Heart left ventricle (tissue), 16 donors: ENCODE measurements around the gene TP53RK. TPM values are rescaled to one million over a fixed set of nuclear protein-coding genes. Genes with fewer than 3 reads are reported as not detected.
A peak's percentile ranks its signal among the peaks of the same experiment; 100 is the strongest.

Source experiments
- ATAC-seq, 4 donors: fragments of 200-7000 bp; cut with Tn5 transposase; one replicate each; pipeline ENCODE4 v1.9.1; 2020 to 2022; ENCODE audit warnings: moderate library complexity in 4 of 4, mild to moderate bottlenecking in 3 of 4, moderate number of reproducible peaks in 1 of 4
- DNase-seq, 5 donors: peaks; one replicate each; pipeline ENCODE4 v3.0.0-alpha.2; 2020
- H3K27ac ChIP-seq, 12 donors: fragments of 200-600 bp; sonication (generic) in 4 of 12; one replicate each; pipeline versions ENCODE4 v1.5.0 to v1.8.0; 2016 to 2022; ENCODE audit warnings: mild to moderate bottlenecking in 2 of 12
- H3K27me3 ChIP-seq, 9 donors: fragments of 200-600 bp; sonication (generic) in 2 of 9; one replicate each; pipeline versions ENCODE4 v1.5.1 to v1.8.0; 2016 to 2022; ENCODE audit warnings: mild to moderate bottlenecking in 3 of 9
- H3K36me3 ChIP-seq, 9 donors: fragments of 200-600 bp; sonication (generic) in 2 of 9; one replicate each; pipeline versions ENCODE4 v1.5.0 to v1.8.0; 2018 to 2022; ENCODE audit warnings: mild to moderate bottlenecking in 2 of 9
- H3K4me1 ChIP-seq, 12 donors: fragments of 200-600 bp; sonication (generic) in 4 of 12; one replicate each; pipeline versions ENCODE4 v1.5.0 to v1.8.0; 2016 to 2022; ENCODE audit warnings: mild to moderate bottlenecking in 3 of 12
- H3K4me3 ChIP-seq, 12 donors: fragments of 200-600 bp; sonication (generic) in 4 of 12; one replicate each; pipeline versions ENCODE4 v1.5.0 to v1.8.0; 2017 to 2022; ENCODE audit warnings: mild to moderate bottlenecking in 9 of 12, moderate library complexity in 4 of 12
- H3K9me3 ChIP-seq, 12 donors: fragments of 200-600 bp; sonication (generic) in 4 of 12; one replicate each; pipeline versions ENCODE4 v1.5.0 to v1.8.0; 2016 to 2022; ENCODE audit warnings: mild to moderate bottlenecking in 1 of 12
- POLR2A ChIP-seq, 2 donors: fragments of 450-650 bp; IDR thresholded peaks; one replicate each; pipeline ENCODE4 v1.6.1; 2017; ENCODE audit warnings: antibody characterized with exemption in 2 of 2, mild to moderate bottlenecking in 2 of 2, moderate library complexity in 2 of 2
- WGBS, 4 donors: extraction: QIAGEN DNeasy Blood & Tissue Kit in 2 of 4; methylation state at CpG; one replicate each; pipeline versions ENCODE4 v1.1.5 to v1.1.7; 2013 to 2018; 5-methylcytosine and 5-hydroxymethylcytosine counted together
- intact Hi-C, 10 donors: fragments of 100-400 bp; cut with DNase I; formaldehyde crosslinking; loops; one replicate each; pipeline versions ENCODE4 v1.11.1 to v1.14.2; 2022
- polyA plus RNA-seq, 2 donors: library from polyadenylated mRNA; stranded (reverse); fragments of 200-250 nt; gene quantifications; one replicate each; pipeline ENCODE4 v1.2.3, GENCODE V29; 2013
- total RNA-seq, 9 donors: library from RNA; depleted of rRNA in 2 of 9; stranded (reverse); fragments of >200 nt in 2 of 9; fragmentation: NEBNext Ultra II Directional in 3 of 9; extraction: Animal tissue kit (Norgen Biotek cat#: 25700) in 3 of 9; gene quantifications; one replicate each; pipeline versions ENCODE4 v1.1.0 to v1.2.4, GENCODE V29; 2016 to 2023
- TF ChIP-seq, protein P1 (sequence below), 12 donors: fragments of 200-600 bp; sonication (generic) in 4 of 12; IDR thresholded peaks; one replicate each; pipeline versions ENCODE4 v1.5.0 to v1.8.0; 2018 to 2022; ENCODE audit warnings: antibody characterized with exemption in 12 of 12, mild to moderate bottlenecking in 5 of 12
- donor health status: ischemic (EF 13 %, LVEDD 7.1; RV severe dilation, severe dysfunction).
- donor health status: healthy with polysubstance abuse.
- donor health status: DM: no; HTN: yes; CAD: no.
- donor health status: DM: no; HTN: no; CAD: no.
- donor health status: ischemic (EF 25% LVEDD 6.9; RV normal size, moderate dysfunction).
- donor health status: ischemic (EF 25% LVEDD 5.7; RV mildly dilated, moderate dysfunction).
- donor health status: healthy.
- donor health status: DM: yes; HTN: yes; CAD: no.
- donor health status: ischemic (EF 35%, LVEDD 5.7; RV mildly dilated, moderate dysfunction).
- donor health status: nonischemic (EF 11% LVEDD 7.7; RV severe dilation, severe dysfunction).
- donor health status: DM: yes; HTN: yes; CAD: no.
- donor health status: PGD.
- donor health status: ischemic (EF 29% LVEDD 5.4; RV normal size, mild dysfunction).
- donor health status: nonischemic (EF 23%, LVEDD 6.1; RV moderate dilation, normal function).

Gene TP53RK
- total and polyA plus RNA-seq, 11 donors, result 5.0 to 10.8 (median 7.9) TPM

- Histone ChIP-seq H3K9me3 (peaks cover 0 to 11% (median 1%) of the 10 kb centered on the region in 12 donors), H3K27ac (peak overlapping the region in 11 of 12 donors; percentile 29 to 78 (median 65)), H3K4me3 (peak overlapping the region; percentile 50 to 85 (median 71)), H3K4me1 (peaks cover 0 to 17% (median 5%) of the 10 kb centered on the region in 12 donors), H3K27me3 (peaks cover 0 to 16% (median 0%) of the 10 kb centered on the region in 9 donors), H3K36me3 (no peaks in the 10 kb centered on the region)
- TF ChIP-seq, protein P1, sequence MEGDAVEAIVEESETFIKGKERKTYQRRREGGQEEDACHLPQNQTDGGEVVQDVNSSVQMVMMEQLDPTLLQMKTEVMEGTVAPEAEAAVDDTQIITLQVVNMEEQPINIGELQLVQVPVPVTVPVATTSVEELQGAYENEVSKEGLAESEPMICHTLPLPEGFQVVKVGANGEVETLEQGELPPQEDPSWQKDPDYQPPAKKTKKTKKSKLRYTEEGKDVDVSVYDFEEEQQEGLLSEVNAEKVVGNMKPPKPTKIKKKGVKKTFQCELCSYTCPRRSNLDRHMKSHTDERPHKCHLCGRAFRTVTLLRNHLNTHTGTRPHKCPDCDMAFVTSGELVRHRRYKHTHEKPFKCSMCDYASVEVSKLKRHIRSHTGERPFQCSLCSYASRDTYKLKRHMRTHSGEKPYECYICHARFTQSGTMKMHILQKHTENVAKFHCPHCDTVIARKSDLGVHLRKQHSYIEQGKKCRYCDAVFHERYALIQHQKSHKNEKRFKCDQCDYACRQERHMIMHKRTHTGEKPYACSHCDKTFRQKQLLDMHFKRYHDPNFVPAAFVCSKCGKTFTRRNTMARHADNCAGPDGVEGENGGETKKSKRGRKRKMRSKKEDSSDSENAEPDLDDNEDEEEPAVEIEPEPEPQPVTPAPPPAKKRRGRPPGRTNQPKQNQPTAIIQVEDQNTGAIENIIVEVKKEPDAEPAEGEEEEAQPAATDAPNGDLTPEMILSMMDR (IDR thresholded peaks at IDR 0.05), result no peak
- no peak for TF ChIP-seq POLR2A (IDR thresholded peaks at IDR 0.05)
- peak in 1 of 4 donors; percentile 4 for ATAC-seq
- 45 to 50% (median 46%) methylated on average over 22 of the region's 22 CpGs for WGBS, 4 donors
- intact Hi-C loops, result no loop called here
- no peak for DNase-seq
Measured at GRCh38 chr20:46710153-46710913, 21.1 kb upstream of the TP53RK start.

- H3K27ac ChIP-seq, result peak within 1 kb of the TSS in 11 of 12 donors; percentile 29 to 78 (median 65)
- peak; percentile 59 to 78 (median 68) for DNase-seq
- intact Hi-C loops, result no loop called here
Measured at GRCh38 chr20:46709459-46710152, 20.4 kb upstream of the TP53RK start, which contains the start of gene SLC2A10. Gene SLC2A10 (plus strand): TSS chr20:46709649. CDS start chr20:46709737, 88 bp downstream.

GRCh38 chr20:46709055-46709458 lies 19.8 kb upstream of the TP53RK start:
- TF ChIP-seq POLR2A (IDR thresholded peaks at IDR 0.05), result no peak
- TF ChIP-seq, protein P1 (IDR thresholded peaks at IDR 0.05), result no peak
- H3K36me3 ChIP-seq, result no peaks in the 10 kb centered on the region
- ATAC-seq (peak in 2 of 4 donors; percentile 15 to 27), DNase-seq (no peak)
- peaks cover 0 to 17% (median 5%) of the 10 kb centered on the region in 12 donors for H3K4me1 ChIP-seq
- H3K27me3 ChIP-seq, result peaks cover 0 to 16% (median 0%) of the 10 kb centered on the region in 9 donors
- intact Hi-C loops, result no loop called here
- peak overlapping the region in 11 of 12 donors; percentile 29 to 78 (median 65) for H3K27ac ChIP-seq
- peak overlapping the region; percentile 50 to 85 (median 71) for H3K4me3 ChIP-seq
- peaks cover 0 to 11% (median 1%) of the 10 kb centered on the region in 12 donors for H3K9me3 ChIP-seq
- 61 to 79% (median 64%) methylated on average over 9 to 13 of the region's 13 CpGs for WGBS, 4 donors

More at GRCh38 chr20:46709459-46710152, 20.4 kb upstream of the TP53RK start, which contains the start of gene SLC2A10:
- Histone ChIP-seq H3K4me3 (peak within 1 kb of the TSS; percentile 50 to 85 (median 71)), H3K36me3 (no peaks in the 10 kb centered on the region), H3K4me1 (peaks cover 0 to 17% (median 5%) of the 10 kb centered on the region in 12 donors), H3K27me3 (peaks cover 0 to 16% (median 0%) of the 10 kb centered on the region in 9 donors), H3K9me3 (peaks cover 0 to 11% (median 1%) of the 10 kb centered on the region in 12 donors)
- 1 to 3% (median 2%) methylated on average over 17 to 67 of the region's 67 CpGs for WGBS, 4 donors
- ATAC-seq, result peak; percentile 60 to 90 (median 88)
- TF ChIP-seq, protein P1 (IDR thresholded peaks at IDR 0.05), result peak in 7 of 12 donors; percentile 9 to 44 (median 20)
- TF ChIP-seq POLR2A (IDR thresholded peaks at IDR 0.05), result peak in 1 of 2 donors; percentile 28
